NCI-H82 (cell line): ENCODE measurements around the gene TTLL12.

Source experiments
- DNase-seq: peaks from one replicate; lab custom pipeline; 2025; lab: John Stamatoyannopoulos, UW

TTLL12 gene

DNA sequence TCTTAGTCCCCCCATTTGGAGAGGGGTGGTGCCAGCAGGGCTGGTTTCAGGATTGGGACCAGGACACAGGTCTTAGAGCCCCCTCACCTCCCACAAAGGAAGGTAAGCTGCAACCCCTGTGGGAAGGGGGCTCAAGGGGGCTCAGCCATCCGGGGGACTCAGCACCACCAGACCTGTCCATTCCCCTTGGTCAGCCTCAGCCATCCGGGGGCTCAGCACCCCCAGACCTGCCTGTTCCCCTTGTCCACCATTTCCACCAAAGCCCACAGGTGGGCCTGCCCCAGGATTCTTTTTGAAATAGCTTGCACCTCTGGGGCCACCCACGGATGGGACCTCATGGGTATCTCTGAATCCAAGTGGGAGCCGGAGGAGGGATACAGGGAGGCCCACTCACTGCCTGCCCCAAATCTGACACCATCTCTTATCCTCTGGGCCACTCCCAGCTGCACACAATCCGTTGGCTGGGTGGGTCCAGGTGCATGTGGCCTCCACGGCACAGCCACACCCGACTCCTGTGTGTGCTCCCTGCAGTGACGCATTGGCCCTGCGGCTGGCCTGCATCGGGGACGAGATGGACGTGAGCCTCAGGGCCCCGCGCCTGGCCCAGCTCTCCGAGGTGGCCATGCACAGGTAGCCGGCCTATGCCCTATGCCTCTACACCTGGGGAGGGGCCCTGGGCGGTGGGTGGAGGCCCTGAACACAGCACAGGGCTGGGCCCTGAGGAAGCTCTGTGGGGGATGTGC, 59.6 kb downstream of the TTLL12 start:
- DNase-seq: no peak

DNA sequence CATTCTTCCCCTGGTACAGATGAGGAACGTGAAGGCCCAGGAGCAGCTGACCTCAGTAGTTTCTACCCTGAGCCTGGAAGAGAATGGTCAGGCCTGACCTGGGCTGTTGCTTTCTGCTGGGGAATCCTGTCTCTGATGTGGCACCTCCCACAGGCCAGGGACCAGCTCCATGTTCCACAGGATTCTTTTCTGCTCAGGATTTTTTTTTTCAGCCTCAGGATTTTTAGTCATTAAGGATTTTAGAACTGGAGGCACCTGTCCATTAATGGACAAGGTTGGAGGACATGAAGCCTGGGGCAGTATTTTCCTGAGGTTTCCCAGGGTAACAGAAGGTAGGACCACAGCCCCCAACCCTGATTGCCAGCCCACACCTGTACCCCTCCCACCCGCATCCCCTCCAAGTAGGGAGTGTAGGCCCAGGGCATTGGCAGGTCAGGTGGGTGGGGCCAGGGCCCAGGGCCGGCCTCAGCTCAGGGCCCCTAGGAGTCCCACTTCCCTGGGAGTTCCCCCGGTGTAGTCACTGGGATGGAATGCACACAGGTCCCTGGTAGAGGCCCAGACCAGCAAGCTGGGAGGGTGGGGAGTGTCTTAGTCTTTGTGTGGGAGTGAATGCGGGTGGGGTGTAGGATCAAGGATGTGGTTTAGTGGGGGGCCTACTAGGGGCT, 60.3 kb downstream of the TTLL12 start:
- no peak for DNase-seq

DNA sequence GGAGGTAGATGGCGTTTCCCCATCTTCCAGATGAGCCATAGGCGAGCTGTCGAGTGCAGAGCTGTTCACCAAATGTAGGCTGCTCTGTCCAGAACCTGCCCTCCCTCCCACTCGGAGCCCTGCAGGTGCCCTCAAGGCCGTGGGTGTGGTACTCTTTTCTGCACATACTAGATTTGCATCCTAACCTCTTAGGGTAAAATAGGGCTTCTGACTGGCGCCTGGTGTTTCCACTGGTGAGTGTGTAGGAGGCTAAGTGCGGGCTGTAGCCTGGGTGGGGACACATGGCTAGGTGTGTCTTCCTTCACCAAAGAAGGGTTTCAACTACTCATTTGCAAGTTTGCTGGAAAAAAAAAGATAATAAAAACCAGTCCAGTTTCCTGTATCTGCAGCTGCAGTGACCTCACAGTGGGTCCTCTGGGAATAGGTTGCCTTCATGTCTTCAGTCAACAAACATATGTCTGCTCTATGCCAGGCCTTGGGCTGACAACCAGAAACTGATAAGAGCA, 67.9 kb downstream of the TTLL12 start:
- no peak for DNase-seq

DNA sequence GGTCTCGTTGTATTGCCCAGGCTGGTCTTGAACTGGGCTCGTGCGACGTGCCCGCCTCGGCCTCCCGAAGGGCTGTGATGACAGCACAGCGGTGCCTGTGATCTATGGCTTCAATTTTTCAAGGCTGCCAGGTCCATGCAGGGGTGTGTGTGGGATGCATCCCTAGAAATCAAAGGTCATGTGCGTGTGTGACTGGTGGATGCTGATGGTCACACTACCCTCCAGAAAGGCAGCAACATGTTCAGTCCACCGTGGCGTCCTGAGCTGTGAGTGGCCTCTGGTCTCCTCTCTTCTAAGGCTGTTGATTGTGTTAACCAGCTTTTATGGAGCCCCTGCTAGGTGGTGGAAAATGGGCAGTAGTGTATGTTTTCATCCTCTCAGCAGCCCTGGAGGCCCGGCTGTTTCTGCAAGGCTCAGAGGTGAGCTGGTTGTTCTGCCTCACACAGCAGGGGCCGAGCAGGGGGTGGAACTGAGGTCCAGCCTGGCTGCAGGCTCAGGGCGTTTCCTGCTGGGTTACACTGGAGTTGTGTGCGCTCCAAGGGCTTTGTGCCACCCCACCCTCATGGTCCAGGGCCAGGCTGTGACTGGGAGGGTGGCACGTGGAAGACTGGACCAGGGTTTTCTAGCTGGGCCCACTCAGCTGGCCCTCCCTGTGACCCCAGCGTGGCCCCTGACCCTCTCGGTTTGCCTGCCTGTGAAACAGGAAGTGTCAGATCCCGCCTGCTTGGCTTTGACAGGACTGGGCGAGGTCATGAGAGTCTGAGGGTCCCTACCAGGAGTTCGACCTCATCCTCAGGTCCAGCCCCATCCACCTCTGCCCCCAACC, 68.7 kb downstream of the TTLL12 start:
- no peak for DNase-seq

DNA sequence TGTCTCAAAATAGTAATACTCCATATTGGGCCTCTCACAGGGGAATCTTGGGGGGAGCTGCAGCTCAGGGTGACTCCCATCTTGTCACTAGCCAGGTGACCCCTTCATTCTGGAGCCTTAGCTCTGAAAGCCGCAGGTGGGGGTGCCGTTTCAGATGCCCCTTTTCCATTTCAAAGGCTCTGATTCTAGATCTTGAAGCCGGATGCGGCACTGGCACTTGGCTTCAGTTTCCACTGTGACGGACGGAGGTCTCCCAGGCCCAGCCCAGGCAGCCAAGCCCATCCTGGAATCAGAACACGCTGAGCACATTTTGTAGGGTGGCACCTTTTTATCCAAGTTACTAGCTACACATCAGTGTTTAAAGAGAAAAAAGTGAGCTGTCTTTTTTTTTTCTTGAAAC, 70.0 kb downstream of the TTLL12 start:
- no peak for DNase-seq
